Chondrocyte (in vitro differentiated cells): Measurements from ENCODE around the gene HOXB7. TPM values are rescaled to one million over a fixed set of nuclear protein-coding genes. Genes with fewer than 3 reads are reported as not detected.
A peak's percentile ranks its signal among the peaks of the same experiment; 100 is the strongest.

Experiments used
- DNase-seq: peaks from one replicate; pipeline ENCODE4 v3.0.0; 2021; ENCODE audit warnings: mixed read lengths, low spot score
- H3K27ac Mint-ChIP-seq: one replicate; pipeline ENCODE4 v1.8.0; 2021; ENCODE audit warnings: mild to moderate bottlenecking, moderate library complexity, mixed read lengths; ENCODE audit not compliant: unreplicated experiment
- H3K27me3 Mint-ChIP-seq: 2 replicates; pipeline ENCODE4 v1.8.0; 2021; ENCODE audit warnings: low read depth, mixed read lengths
- H3K36me3 Mint-ChIP-seq: 2 replicates; pipeline ENCODE4 v1.8.0; 2021; ENCODE audit warnings: low read depth, mixed read lengths
- H3K4me1 Mint-ChIP-seq: 2 replicates; pipeline ENCODE4 v1.8.0; 2021; ENCODE audit warnings: low read depth, mild to moderate bottlenecking, mixed read lengths
- H3K4me3 Mint-ChIP-seq: one replicate; pipeline ENCODE4 v1.8.0; 2021; ENCODE audit warnings: mild to moderate bottlenecking, moderate library complexity, mixed read lengths; ENCODE audit not compliant: unreplicated experiment
- H3K9me3 Mint-ChIP-seq: 2 replicates; pipeline ENCODE4 v1.8.0; 2021; ENCODE audit warnings: low read depth, mixed read lengths
- total RNA-seq: library from RNA; stranded (reverse); gene quantifications from 3 replicates; pipeline ENCODE4 v1.2.1, GENCODE V29; 2021
- TF ChIP-seq, protein P1 (sequence below): fragments of 200-600 bp; sonication (generic); IDR thresholded peaks from 2 replicates; pipeline ENCODE4 v1.5.0; 2021; ENCODE audit warnings: antibody characterized with exemption, mild to moderate bottlenecking, moderate library complexity

Gene HOXB7
- total RNA-seq, 1 donor from 2014 or later: not detected

DNA sequence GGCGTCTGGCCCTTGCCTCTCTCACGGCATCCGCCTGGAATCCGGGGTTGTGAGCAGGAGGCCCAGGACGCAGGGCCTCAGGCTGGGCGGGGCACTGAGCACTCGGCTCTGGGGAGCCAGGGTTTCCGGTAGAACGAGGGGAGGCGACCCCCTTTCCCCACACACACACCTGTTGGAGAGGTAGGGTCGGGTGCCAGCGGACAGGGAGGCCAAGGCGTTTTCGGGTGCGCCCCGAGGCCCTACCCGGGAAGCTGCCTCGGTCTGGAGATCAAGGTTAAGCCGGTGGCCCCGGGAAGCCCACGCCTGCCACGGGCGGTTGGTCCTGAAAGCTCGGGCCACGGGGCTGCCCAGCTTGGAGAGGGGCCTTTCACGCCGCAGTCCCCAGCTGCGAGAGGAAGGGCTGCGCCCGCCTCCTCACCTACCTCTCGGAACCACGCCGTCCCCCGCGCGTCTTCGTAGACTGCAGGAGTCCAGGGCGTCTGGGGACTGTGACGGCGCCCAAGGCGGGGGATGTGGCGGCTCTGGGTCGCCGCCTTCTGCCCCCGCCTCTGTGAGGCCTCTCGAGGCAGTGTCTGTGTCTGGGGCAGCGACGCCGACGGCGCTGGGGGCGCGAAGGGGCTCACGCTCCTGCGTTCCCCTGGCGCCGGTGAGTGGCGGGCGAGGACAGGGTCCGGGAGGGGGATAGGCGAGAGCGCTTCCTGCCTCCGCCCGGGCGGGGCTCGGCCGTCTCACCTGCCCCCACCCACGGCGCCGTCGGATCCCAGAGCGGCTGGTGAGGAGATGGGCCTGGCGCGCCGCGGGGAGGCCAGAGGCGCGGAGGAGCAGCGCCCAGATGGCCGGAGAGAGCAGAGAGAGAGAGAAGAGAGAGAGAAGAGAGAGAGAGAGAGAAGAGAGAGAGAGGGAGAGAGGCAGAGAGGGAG, 35.6 kb upstream of the HOXB7 start:
- H3K36me3 Mint-ChIP-seq: no peaks in the 10 kb centered on the region
- TF ChIP-seq, protein P1, sequence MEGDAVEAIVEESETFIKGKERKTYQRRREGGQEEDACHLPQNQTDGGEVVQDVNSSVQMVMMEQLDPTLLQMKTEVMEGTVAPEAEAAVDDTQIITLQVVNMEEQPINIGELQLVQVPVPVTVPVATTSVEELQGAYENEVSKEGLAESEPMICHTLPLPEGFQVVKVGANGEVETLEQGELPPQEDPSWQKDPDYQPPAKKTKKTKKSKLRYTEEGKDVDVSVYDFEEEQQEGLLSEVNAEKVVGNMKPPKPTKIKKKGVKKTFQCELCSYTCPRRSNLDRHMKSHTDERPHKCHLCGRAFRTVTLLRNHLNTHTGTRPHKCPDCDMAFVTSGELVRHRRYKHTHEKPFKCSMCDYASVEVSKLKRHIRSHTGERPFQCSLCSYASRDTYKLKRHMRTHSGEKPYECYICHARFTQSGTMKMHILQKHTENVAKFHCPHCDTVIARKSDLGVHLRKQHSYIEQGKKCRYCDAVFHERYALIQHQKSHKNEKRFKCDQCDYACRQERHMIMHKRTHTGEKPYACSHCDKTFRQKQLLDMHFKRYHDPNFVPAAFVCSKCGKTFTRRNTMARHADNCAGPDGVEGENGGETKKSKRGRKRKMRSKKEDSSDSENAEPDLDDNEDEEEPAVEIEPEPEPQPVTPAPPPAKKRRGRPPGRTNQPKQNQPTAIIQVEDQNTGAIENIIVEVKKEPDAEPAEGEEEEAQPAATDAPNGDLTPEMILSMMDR: no peak
- no peak overlapping the region for H3K27ac Mint-ChIP-seq
- peaks cover 74% of the 10 kb centered on the region for H3K27me3 Mint-ChIP-seq
- DNase-seq: peak; percentile 91
- H3K4me1 Mint-ChIP-seq: peaks cover 3% of the 10 kb centered on the region
- H3K4me3 Mint-ChIP-seq: no peak overlapping the region
- no peaks in the 10 kb centered on the region for H3K9me3 Mint-ChIP-seq

DNA sequence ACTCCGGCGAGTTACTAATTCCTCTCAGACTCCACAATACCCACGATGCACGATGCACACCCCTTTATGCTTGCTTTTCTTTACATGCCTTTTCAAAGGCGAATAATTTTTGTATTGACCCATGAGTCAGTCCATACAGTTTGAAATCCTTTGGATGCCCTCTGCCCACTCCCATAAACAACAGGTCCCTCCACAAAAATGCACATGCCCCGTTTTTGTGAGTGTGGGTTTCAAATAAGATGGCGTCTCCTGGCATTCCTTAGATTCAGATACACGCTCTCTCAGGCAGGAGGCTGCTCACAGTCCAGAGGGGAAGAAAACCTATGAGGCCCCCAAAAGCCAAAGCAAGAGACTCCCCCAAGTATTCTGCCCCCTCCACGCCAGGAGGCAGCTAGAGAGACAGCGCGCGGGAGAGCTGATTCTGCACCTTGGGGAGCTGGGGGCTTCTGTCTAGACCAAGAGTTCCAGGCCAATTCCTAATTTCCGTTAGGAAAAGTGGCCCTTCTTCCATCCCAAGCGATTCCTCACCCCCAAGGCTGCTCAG, 34.9 kb upstream of the HOXB7 start:
- no peaks in the 10 kb centered on the region for H3K36me3 Mint-ChIP-seq
- no peaks in the 10 kb centered on the region for H3K9me3 Mint-ChIP-seq
- H3K4me3 Mint-ChIP-seq: no peak overlapping the region
- no peak for DNase-seq
- TF ChIP-seq, protein P1: no peak
- H3K27me3 Mint-ChIP-seq: peaks cover 81% of the 10 kb centered on the region
- no peak overlapping the region for H3K27ac Mint-ChIP-seq
- peaks cover 3% of the 10 kb centered on the region for H3K4me1 Mint-ChIP-seq

DNA sequence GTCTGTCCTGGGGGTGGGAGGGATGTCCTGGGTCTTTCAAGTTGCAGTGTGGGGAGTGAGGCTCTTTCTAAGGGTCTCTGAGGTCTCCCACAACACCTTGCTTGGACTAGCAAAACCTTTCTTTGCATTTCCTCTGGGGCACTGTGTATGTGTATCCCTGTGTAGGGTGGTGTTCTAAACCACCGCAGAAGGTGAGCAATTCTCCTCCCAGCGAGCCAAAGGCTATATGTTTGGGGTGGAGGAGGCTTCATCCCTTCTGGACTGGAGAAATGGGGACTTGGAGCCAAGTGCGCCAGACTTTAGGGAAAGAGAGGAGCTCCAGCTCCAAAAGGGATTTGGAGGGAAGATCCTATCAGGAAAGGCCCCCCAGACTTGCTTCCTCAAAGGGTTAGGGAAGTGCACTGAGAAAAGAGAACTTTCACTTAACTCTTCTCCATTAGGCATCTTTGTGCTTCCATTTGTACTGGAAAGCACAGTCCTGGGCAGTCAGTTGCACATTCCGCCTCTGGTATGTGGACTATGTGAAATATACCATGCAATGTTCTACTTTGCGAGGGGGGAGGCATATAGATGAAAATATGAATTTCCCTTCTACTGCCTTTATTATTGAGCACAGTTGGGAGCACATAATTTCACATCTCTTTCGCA, 34.2 kb upstream of the HOXB7 start:
- TF ChIP-seq, protein P1: no peak
- H3K27me3 Mint-ChIP-seq: peaks cover 81% of the 10 kb centered on the region

DNA sequence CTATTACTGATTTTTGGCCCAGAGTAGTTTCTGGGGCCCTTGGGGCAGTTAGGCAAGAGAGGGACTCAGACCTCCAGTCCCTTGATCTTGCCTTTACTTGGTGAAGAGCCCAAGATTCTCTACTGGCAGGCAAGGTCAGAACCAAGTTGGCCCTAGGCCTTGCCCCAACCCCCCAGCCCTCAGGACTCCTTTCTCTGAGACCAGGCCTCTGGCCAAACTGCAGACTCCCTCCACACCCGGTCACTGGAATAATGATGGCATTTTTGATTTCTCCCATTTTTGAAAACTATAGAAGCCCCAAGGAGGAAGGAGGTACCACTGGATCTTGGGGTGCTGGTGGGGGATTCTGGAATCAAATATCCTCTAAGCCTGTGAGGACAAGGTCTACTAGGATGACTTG, 33.3 kb upstream of the HOXB7 start:
- H3K4me3 Mint-ChIP-seq: no peak overlapping the region
- H3K4me1 Mint-ChIP-seq: peaks cover 3% of the 10 kb centered on the region
- no peak for DNase-seq

More for the DNA sequence above, 34.2 kb upstream of the HOXB7 start:
- H3K9me3 Mint-ChIP-seq: no peaks in the 10 kb centered on the region
- H3K27ac Mint-ChIP-seq: no peak overlapping the region
- peaks cover 3% of the 10 kb centered on the region for H3K4me1 Mint-ChIP-seq
- DNase-seq: no peak
- H3K36me3 Mint-ChIP-seq: no peaks in the 10 kb centered on the region
- H3K4me3 Mint-ChIP-seq: no peak overlapping the region

DNA sequence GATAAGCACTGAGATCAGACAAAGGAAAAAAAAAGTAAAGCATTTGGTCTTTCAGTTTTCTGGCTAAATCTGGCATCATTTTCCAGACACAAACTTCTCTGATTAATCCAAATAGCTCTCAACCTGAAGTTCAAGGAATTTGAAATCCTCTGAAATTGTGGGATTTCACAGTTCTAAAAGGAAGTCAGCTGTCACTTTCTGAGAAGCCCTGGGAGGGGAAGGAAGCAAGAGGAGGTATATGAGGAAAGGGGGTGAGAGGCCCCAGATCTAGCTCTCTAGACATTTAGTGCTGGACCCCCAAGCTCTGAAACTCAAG, 32.8 kb upstream of the HOXB7 start:
- peaks cover 3% of the 10 kb centered on the region for H3K4me1 Mint-ChIP-seq

More for the DNA sequence above, 33.3 kb upstream of the HOXB7 start:
- Mint-ChIP-seq H3K9me3 (no peaks in the 10 kb centered on the region), H3K27me3 (peaks cover 82% of the 10 kb centered on the region), H3K27ac (no peak overlapping the region), H3K36me3 (no peaks in the 10 kb centered on the region)
- TF ChIP-seq, protein P1: no peak

More for the DNA sequence above, 32.8 kb upstream of the HOXB7 start:
- no peak overlapping the region for H3K4me3 Mint-ChIP-seq
- H3K9me3 Mint-ChIP-seq: no peaks in the 10 kb centered on the region
- H3K36me3 Mint-ChIP-seq: no peaks in the 10 kb centered on the region
- no peak overlapping the region for H3K27ac Mint-ChIP-seq
- TF ChIP-seq, protein P1: no peak
- peaks cover 87% of the 10 kb centered on the region for H3K27me3 Mint-ChIP-seq
- no peak for DNase-seq
